Astrocyte (in vitro differentiated cells and primary cell): ENCODE measurements around the gene FNDC11.

Source experiments
- EZH2 ChIP-seq: IDR thresholded peaks from 2 replicates; pipeline ENCODE4 v1.6.1; 2012; ENCODE audit warnings: mild to moderate bottlenecking, low read length, inconsistent platforms; ENCODE audit not compliant: insufficient read depth
- TF ChIP-seq, protein P1 (sequence below): IDR thresholded peaks from 2 replicates; pipeline ENCODE4 v1.5.1; 2011; ENCODE audit warnings: low read depth, mild to moderate bottlenecking, inconsistent platforms, low read length, moderate library complexity; ENCODE audit not compliant: insufficient read depth

DNA sequence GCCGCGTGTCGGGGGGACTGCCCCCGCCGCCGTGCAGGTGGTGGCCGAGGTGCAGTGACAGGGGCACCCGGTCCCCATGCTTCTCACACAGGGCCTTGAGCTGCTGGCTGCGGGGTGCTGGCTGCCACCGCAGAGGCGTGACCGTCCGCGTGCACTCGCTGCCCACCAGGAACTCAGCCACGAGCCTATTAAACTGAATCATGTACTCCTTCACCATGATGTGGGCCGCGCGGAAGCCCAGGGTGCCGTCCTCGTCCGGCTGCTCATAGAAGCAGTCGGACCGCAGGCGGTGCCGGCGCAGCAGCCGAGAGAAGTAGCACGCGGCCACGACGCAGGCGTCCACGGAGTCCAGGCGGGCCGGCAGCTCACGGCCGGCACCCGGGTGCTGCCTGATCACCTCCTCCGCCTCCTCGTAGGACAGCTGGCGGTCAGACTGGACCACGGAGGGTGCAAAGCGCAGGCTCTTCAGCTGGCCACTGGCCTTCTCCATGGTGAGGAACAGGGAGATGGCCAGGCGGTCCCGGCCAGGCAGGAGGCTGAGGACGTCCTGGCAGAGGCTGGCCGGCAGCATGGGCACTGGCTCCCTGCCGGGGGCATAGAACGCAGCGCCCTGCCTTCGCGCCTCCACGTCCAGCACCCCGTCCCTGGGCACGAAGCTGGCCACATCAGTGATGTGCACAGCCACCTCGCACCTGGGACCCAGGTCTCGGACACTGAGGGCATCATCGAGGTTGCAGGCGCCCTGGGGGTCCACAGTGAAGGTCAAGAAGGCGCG lies 10.3 kb downstream of the FNDC11 start:
- no peak for TF ChIP-seq EZH2
- TF ChIP-seq, protein P1, sequence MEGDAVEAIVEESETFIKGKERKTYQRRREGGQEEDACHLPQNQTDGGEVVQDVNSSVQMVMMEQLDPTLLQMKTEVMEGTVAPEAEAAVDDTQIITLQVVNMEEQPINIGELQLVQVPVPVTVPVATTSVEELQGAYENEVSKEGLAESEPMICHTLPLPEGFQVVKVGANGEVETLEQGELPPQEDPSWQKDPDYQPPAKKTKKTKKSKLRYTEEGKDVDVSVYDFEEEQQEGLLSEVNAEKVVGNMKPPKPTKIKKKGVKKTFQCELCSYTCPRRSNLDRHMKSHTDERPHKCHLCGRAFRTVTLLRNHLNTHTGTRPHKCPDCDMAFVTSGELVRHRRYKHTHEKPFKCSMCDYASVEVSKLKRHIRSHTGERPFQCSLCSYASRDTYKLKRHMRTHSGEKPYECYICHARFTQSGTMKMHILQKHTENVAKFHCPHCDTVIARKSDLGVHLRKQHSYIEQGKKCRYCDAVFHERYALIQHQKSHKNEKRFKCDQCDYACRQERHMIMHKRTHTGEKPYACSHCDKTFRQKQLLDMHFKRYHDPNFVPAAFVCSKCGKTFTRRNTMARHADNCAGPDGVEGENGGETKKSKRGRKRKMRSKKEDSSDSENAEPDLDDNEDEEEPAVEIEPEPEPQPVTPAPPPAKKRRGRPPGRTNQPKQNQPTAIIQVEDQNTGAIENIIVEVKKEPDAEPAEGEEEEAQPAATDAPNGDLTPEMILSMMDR = no peak
